Activated B cell treated with CpG ODN at 0.5 μM for 24 hours (primary cell): Measurements from ENCODE around the gene TNFAIP2. TPM values are rescaled to one million over a fixed set of nuclear protein-coding genes. Genes with fewer than 3 reads are reported as not detected.
"Not testable (repeated sequence)": the region's sequence is repeated elsewhere in the genome, so short reads cannot be mapped to it uniquely, and the experiment has no call there.

Source experiments
- ATAC-seq: fragments of 200-7000 bp; cut with Tn5 transposase; one replicate; pipeline ENCODE4 v1.10.0; 2021; ENCODE audit warnings: low read depth, mild to moderate bottlenecking, moderate library complexity
- CTCF ChIA-PET: fragments of 350-600 bp; sonication (Branson Sonifier 250); formaldehyde crosslinking; loops from one replicate; lab custom pipeline; 2021; ENCODE audit warnings: antibody characterized with exemption; lab: Charles Lee
- POLR2A ChIA-PET: fragments of 350-600 bp; sonication (Branson Sonifier 250); formaldehyde crosslinking; loops from one replicate; lab custom pipeline; 2021; ENCODE audit warnings: antibody characterized with exemption; lab: Charles Lee
- DNase-seq: peaks from one replicate; pipeline ENCODE4 v3.0.0; 2022
- H3K27ac Mint-ChIP-seq: one replicate; pipeline ENCODE4 v1.8.0; 2020; ENCODE audit warnings: mixed read lengths
- H3K27me3 Mint-ChIP-seq: one replicate; pipeline ENCODE4 v1.8.0; 2021; ENCODE audit warnings: mixed read lengths
- H3K36me3 Mint-ChIP-seq: one replicate; pipeline ENCODE4 v1.8.0; 2021; ENCODE audit warnings: low read depth, mixed read lengths
- H3K4me1 Mint-ChIP-seq: one replicate; pipeline ENCODE4 v1.8.0; 2021; ENCODE audit warnings: mixed read lengths
- H3K4me3 Mint-ChIP-seq: one replicate; pipeline ENCODE4 v1.8.0; 2020; ENCODE audit warnings: mild to moderate bottlenecking, mixed read lengths
- H3K9me3 Mint-ChIP-seq: one replicate; pipeline ENCODE4 v1.8.0; 2020; ENCODE audit warnings: mixed read lengths
- CTCF ChIP-seq: fragments of 200-600 bp; IDR thresholded peaks from one replicate; pipeline ENCODE4 v1.8.0; 2022; ENCODE audit warnings: antibody characterized with exemption, mild to moderate bottlenecking
- intact Hi-C: fragments of 100-400 bp; cut with micrococcal nuclease; formaldehyde crosslinking; loops from one replicate; pipeline ENCODE4 v1.15.1; 2024
- total RNA-seq: library from RNA; stranded (reverse); gene quantifications from 2 replicates; pipeline ENCODE4 v1.2.3, GENCODE V29; 2022

The TNFAIP2 gene
- total RNA-seq, 1 donor from 2014 or later = 4.1 TPM

- ATAC-seq (no peak), DNase-seq (no peak)
- Mint-ChIP-seq H3K27ac (no peak overlapping the region), H3K36me3 (no peaks in the 10 kb centered on the region), H3K27me3 (peaks cover 19% of the 10 kb centered on the region), H3K9me3 (peaks cover 33% of the 10 kb centered on the region), H3K4me1 (no peaks in the 10 kb centered on the region), H3K4me3 (no peak overlapping the region)
- CTCF ChIA-PET = no interaction called here
- POLR2A ChIA-PET = no interaction called here
- TF ChIP-seq CTCF = no peak
- intact Hi-C loops = no loop called here
Observed at GRCh38 chr14:103172921-103173320, 49.7 kb downstream of the TNFAIP2 start.

- Mint-ChIP-seq H3K9me3 (peaks cover 33% of the 10 kb centered on the region), H3K27me3 (peaks cover 19% of the 10 kb centered on the region)
- intact Hi-C loops, H3K36me3 Mint-ChIP-seq, H3K4me1 Mint-ChIP-seq, H3K4me3 Mint-ChIP-seq, ATAC-seq, H3K27ac Mint-ChIP-seq, POLR2A ChIA-PET, DNase-seq, CTCF ChIA-PET: not testable (repeated sequence)
Observed at GRCh38 chr14:103173887-103174286, 50.6 kb downstream of the TNFAIP2 start.

GRCh38 chr14:103176176-103176575 lies 52.9 kb downstream of the TNFAIP2 start:
- H3K36me3 Mint-ChIP-seq, H3K4me1 Mint-ChIP-seq, H3K4me3 Mint-ChIP-seq, intact Hi-C loops, H3K27ac Mint-ChIP-seq, ATAC-seq, CTCF ChIA-PET, DNase-seq, POLR2A ChIA-PET: not testable (repeated sequence)
- Mint-ChIP-seq H3K27me3 (peaks cover 18% of the 10 kb centered on the region), H3K9me3 (peaks cover 21% of the 10 kb centered on the region)

GRCh38 chr14:103177376-103177775 lies 54.1 kb downstream of the TNFAIP2 start:
- intact Hi-C loops = no loop called here
- no peak for ATAC-seq
- POLR2A ChIA-PET = no interaction called here
- no peak for TF ChIP-seq CTCF
- Mint-ChIP-seq H3K36me3 (no peaks in the 10 kb centered on the region), H3K27ac (no peak overlapping the region), H3K9me3 (peaks cover 17% of the 10 kb centered on the region), H3K27me3 (peaks cover 11% of the 10 kb centered on the region), H3K4me3 (no peak overlapping the region), H3K4me1 (no peaks in the 10 kb centered on the region)
- no peak for DNase-seq
- CTCF ChIA-PET = no interaction called here

- ATAC-seq (no peak), DNase-seq (no peak)
- H3K36me3 Mint-ChIP-seq = no peaks in the 10 kb centered on the region
- H3K4me1 Mint-ChIP-seq = no peaks in the 10 kb centered on the region
- intact Hi-C loops = no loop called here
- TF ChIP-seq CTCF = no peak
- H3K9me3 Mint-ChIP-seq = peaks cover 10% of the 10 kb centered on the region
- ChIA-PET CTCF (no interaction called here), POLR2A (no interaction called here)
- no peak overlapping the region for H3K4me3 Mint-ChIP-seq
- H3K27ac Mint-ChIP-seq = no peak overlapping the region
- peaks cover 13% of the 10 kb centered on the region for H3K27me3 Mint-ChIP-seq
Observed at GRCh38 chr14:103178521-103178920, 55.3 kb downstream of the TNFAIP2 start.

GRCh38 chr14:103179094-103179493 lies 55.8 kb downstream of the TNFAIP2 start:
- ChIA-PET POLR2A (no interaction called here), CTCF (no interaction called here)
- Mint-ChIP-seq H3K9me3 (peaks cover 10% of the 10 kb centered on the region), H3K27me3 (peaks cover 13% of the 10 kb centered on the region), H3K27ac (no peak overlapping the region), H3K4me3 (no peak overlapping the region), H3K4me1 (no peaks in the 10 kb centered on the region), H3K36me3 (no peaks in the 10 kb centered on the region)
- no peak for TF ChIP-seq CTCF
- intact Hi-C loops = no loop called here
- ATAC-seq (no peak), DNase-seq (no peak)
